Lower leg skin (tissue), 4 donors: ENCODE measurements around the gene SLC26A3. TPM values are rescaled to one million over a fixed set of nuclear protein-coding genes. Genes with fewer than 3 reads are reported as not detected.

Experiments used
- DNase-seq, 2 donors: peaks; one replicate each; pipeline ENCODE4 v3.0.0-alpha.2; 2019; ENCODE audit warnings: low spot score in 2 of 2
- H3K4me3 ChIP-seq: fragments of 200-600 bp; sonication (generic); 2 replicates; pipeline ENCODE4 v1.5.1; 2017; ENCODE audit warnings: mild to moderate bottlenecking, low read depth; ENCODE audit not compliant: poor library complexity, severe bottlenecking
- POLR2A ChIP-seq, 2 donors: fragments of 450-650 bp; IDR thresholded peaks; one replicate each; pipeline ENCODE4 v1.6.1; 2016 to 2017; ENCODE audit warnings: antibody characterized with exemption in 2 of 2, mild to moderate bottlenecking in 1 of 2, moderate library complexity in 1 of 2
- WGBS, 2 donors: methylation state at CpG; one replicate each; pipeline ENCODE4 v1.1.5; 2018; 5-methylcytosine and 5-hydroxymethylcytosine counted together
- intact Hi-C: fragments of 100-400 bp; cut with DNase I; formaldehyde crosslinking; loops from one replicate; pipeline ENCODE4 v1.15.0; 2023; ENCODE audit warnings: low total_unique reads
- total RNA-seq, 4 donors: library from RNA; depleted of rRNA; stranded (reverse); fragments of >200 nt; gene quantifications; one replicate each; pipeline ENCODE4 v1.1.0, GENCODE V29; 2016
- TF ChIP-seq, protein P1 (sequence below), 3 donors: fragments of 450-650 bp; IDR thresholded peaks; one replicate each; pipeline ENCODE4 v1.5.1; 2016; ENCODE audit warnings: antibody characterized with exemption in 3 of 3, mild to moderate bottlenecking in 3 of 3, moderate library complexity in 2 of 3

SLC26A3 gene
- total RNA-seq, 4 donors from 2014 or later, result 0.13 TPM; not detected in 3

- peak; percentile 23 to 50 for DNase-seq
- 51 to 56% methylated on average over 5 of the region's 5 CpGs for WGBS, 2 donors
- H3K4me3 ChIP-seq, result no peak overlapping the region
- TF ChIP-seq, protein P1, sequence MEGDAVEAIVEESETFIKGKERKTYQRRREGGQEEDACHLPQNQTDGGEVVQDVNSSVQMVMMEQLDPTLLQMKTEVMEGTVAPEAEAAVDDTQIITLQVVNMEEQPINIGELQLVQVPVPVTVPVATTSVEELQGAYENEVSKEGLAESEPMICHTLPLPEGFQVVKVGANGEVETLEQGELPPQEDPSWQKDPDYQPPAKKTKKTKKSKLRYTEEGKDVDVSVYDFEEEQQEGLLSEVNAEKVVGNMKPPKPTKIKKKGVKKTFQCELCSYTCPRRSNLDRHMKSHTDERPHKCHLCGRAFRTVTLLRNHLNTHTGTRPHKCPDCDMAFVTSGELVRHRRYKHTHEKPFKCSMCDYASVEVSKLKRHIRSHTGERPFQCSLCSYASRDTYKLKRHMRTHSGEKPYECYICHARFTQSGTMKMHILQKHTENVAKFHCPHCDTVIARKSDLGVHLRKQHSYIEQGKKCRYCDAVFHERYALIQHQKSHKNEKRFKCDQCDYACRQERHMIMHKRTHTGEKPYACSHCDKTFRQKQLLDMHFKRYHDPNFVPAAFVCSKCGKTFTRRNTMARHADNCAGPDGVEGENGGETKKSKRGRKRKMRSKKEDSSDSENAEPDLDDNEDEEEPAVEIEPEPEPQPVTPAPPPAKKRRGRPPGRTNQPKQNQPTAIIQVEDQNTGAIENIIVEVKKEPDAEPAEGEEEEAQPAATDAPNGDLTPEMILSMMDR (IDR thresholded peaks at IDR 0.05), result no peak
- TF ChIP-seq POLR2A (IDR thresholded peaks at IDR 0.05), result no peak
- intact Hi-C loops, result no loop called here
These were observed 8.9 kb upstream of the SLC26A3 start for GRCh38 chr7:107811934-107812333.

GRCh38 chr7:107810626-107811025, 7.6 kb upstream of the SLC26A3 start:
- intact Hi-C loops, result no loop called here
- WGBS, 2 donors, result 74 to 87% methylated on average over 3 of the region's 3 CpGs
- no peak for TF ChIP-seq POLR2A (IDR thresholded peaks at IDR 0.05)
- TF ChIP-seq, protein P1 (IDR thresholded peaks at IDR 0.05), result no peak
- no peak overlapping the region for H3K4me3 ChIP-seq
- DNase-seq, result peak in 1 of 2 donors; percentile 9

GRCh38 chr7:107809179-107809578, 6.2 kb upstream of the SLC26A3 start:
- DNase-seq, result peak in 1 of 2 donors; percentile 54
- TF ChIP-seq, protein P1 (IDR thresholded peaks at IDR 0.05), result no peak
- no peak for TF ChIP-seq POLR2A (IDR thresholded peaks at IDR 0.05)
- WGBS, 2 donors, result 92 to 93% methylated on average over 4 of the region's 4 CpGs
- H3K4me3 ChIP-seq, result no peak overlapping the region
- intact Hi-C loops, result no loop called here

- DNase-seq, result no peak
- no peak overlapping the region for H3K4me3 ChIP-seq
- intact Hi-C loops, result no loop called here
- TF ChIP-seq, protein P1 (IDR thresholded peaks at IDR 0.05), result no peak
- no peak for TF ChIP-seq POLR2A (IDR thresholded peaks at IDR 0.05)
- WGBS, 2 donors, result 71 to 79% methylated on average over 6 of the region's 6 CpGs
These were observed 3.3 kb downstream of the SLC26A3 start for GRCh38 chr7:107799647-107800264.

GRCh38 chr7:107792364-107792763, 10.7 kb downstream of the SLC26A3 start:
- intact Hi-C loops, result no loop called here
- H3K4me3 ChIP-seq, result no peak overlapping the region
- DNase-seq, result no peak
- WGBS, 2 donors, result 75 to 77% methylated on average over 6 of the region's 6 CpGs
- TF ChIP-seq, protein P1 (IDR thresholded peaks at IDR 0.05), result no peak
- no peak for TF ChIP-seq POLR2A (IDR thresholded peaks at IDR 0.05)

DNA sequence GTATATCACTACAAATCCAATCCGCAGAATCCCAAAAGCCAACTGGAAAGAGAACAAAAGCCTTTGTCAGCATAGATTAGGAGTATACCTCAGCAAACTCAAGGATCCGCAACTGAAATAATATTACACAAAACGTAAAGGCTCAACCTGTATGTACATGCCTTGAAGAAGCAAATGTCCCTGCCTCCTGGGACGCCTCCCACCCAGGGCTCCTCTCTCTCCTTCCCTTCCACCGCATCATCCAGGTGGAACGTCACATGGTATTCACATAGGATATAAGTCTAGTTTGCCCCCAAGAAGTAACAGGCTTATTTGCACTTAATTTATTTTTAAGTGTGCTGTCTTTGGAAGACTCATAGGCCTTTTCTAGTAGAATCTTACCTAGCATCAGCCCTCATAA, 13.4 kb downstream of the SLC26A3 start:
- intact Hi-C loops, result no loop called here
- H3K4me3 ChIP-seq, result no peak overlapping the region
- 70 to 75% methylated on average over 6 of the region's 6 CpGs for WGBS, 2 donors
- no peak for TF ChIP-seq POLR2A (IDR thresholded peaks at IDR 0.05)
- TF ChIP-seq, protein P1 (IDR thresholded peaks at IDR 0.05), result no peak
- no peak for DNase-seq
